Non-pigmented ciliary epithelial cell (primary cell): ENCODE measurements around the gene CFAP161.

ENCODE experiments used
- DNase-seq: peaks from one replicate; pipeline ENCODE4 v3.0.0-alpha.2; 2010; ENCODE audit warnings: low read depth

CFAP161 gene

DNA sequence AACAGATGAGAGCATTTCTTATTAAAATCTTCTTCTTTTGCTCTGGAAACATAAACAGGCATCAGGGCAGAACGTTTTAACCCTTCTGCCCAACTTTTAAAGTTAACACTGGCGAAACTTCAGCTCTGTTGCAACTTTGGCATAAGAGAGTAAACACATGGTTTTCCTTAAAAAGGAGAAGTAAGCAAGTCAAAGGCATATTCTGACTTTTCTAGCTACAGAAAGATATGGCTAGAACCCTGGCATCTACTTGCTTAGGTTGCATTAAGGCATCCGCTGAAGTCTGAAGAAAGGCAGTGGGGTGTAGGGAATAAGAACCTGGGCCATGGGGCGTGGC, 49.3 kb downstream of the CFAP161 start:
- DNase-seq: no peak

DNA sequence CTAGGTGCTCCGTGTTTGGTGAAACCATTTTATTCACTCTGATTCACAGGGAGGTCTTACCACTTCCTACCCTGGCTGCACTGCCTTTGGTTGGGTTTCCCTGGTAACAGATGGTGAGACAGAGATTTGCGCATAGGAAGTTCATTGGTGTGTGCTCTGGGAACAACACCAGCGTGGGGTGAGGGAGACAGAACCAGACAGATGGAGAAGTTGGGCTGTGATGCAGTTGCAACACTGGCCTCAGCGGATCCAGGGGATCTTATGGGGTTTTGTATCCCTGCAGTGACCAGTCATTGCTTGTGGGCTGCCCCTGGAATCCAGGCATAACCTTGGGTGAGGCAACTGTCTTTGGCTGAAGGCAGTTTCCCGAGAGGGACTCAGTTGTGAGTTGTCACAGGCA, 50.1 kb downstream of the CFAP161 start:
- no peak for DNase-seq

DNA sequence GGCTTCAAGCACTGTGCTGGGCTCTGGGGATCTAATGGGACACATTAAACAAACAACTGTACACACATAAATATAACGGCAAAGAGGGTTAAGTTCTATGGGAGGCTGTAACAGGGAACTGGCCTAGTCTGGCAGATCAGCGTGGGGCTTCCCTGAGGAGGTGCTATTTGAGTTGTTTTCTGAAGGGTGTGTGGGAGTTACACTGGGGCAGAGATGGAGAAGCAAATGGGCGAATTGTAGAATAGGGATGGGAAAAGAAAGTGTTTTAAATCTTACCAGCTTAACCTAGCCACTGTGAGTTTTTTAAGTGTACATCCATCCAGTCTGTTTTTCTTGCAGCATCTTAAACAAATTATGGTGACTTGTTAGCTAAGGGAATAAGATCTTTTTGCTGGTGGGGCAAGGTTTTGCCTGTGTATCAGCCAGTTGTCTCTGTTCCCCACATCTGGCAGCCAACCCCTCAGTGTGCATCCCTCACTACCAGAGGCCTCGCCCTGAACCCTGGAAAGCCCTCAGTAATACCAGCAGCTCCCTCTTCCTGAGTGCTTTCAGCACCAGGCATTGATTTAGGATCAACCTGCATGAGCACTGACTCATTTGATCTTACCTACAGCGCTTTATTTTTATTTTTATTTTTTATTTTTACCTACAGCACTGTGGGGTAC, 51.7 kb downstream of the CFAP161 start:
- DNase-seq: no peak

DNA sequence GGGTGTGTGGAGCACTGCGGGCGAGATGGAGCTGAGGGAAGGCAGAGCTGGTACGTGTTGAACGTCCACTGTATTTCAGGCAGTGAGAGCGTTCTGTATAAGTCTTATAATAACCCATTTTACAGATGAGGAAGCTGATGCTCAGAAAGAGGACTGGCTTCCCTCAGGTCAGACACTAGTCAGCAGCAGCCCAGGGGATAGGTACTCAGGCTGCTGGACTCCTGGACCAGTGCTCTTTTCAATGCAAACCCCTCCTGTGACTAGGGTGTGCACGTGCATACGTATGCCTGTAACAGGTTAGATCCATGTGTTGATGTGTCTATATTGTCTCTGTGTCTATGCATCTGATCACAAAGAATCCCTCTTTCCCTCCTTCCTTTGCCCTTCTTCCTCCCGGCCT, 54.3 kb downstream of the CFAP161 start:
- DNase-seq: no peak

DNA sequence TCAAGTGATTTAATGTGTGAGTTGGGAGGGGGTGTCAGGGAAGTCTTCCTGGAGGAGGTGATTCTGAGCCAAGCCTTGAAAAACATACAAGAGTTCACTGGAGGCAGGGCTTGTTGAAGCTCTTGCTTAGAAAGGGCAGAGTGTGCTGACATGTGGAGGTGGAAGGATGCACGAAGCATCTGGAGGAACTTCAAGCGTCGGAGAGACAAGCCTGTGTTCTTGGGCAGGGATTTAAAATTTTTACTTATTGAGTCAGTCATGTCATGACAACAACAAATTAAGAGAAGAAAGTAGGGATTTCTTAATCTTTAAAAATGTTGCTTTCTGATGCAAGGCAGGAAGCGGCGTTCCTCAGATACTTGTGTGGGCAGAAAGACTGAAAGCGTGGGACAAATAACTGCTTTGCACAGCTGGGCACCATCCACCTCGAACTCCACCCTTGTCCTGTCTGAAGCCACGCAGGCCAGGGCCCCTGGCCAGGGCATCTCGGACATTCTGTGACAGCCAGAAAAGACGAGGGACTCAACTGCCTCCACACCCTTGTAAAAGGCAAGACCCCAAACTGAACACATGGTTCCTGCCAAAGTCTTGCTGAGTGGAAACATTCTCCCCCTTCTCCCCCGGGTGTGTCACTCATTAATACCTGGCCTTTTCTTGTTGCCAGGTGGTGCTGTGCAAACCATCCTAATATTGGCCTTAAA, 55.7 kb downstream of the CFAP161 start:
- peak; percentile 77 for DNase-seq

DNA sequence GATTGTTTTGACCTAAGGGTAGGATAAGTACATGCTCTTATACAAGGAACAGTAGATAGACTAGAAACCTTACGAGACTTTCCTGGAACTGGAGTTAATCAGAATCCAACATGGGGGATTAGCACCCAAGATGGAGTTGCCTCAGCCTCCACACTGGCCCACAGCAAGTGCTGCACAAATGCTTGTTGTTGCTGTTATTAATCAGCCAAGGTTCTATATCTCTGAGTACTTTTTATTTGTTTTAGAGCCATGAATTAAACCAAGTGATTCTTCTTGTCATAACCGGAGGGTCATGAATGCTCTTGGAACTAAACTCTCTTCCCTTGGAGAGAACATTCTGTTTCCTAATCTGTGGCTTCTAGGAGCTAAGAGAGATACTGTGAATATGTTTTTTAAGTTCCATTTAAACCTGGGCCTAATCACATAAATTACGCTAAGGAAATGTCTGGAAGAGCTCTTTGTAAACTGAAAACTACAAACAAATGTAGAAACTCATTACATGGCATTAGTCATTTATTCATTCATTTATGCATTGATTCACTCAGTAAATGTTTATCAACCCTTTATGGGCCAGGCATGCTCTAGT, 56.9 kb downstream of the CFAP161 start:
- DNase-seq: no peak

DNA sequence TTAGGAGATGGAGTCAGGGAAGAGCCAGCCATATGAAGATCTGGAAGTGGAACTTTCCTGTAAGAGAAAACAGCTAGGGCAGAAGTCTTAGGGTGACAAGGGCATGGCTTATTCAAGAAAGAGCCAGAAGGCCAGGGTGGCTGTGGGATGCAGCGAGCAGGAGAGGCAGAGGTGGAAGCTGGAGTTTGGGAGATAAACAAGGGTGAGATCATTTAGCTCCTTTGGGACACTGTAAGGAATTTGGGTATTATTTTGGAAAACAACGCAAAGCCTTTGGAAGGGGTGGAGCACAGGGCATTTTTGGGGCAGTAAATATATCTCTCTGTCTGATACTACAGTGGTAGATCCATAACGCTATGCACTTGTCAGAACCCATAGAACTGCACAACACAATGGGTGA, 57.6 kb downstream of the CFAP161 start:
- DNase-seq: no peak

DNA sequence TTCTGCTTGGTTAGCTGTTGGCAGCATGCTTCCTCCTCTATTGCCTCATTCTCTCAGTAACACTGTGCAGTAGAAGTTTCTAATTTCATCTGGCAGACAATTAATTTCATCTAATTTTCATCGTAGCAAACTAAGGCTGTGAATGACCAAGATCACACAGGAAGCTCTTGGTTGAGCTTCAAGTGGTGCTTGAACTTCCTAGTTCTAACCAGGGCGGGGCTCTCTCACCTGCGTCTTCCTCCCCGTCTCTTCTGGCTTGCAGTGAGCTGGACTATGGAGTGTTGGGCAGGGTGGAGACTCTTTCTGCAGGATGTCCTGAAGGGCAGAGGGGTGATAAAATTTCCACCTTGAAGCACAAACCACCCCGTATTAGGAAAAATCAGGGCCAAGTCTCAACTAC, 60.7 kb downstream of the CFAP161 start:
- no peak for DNase-seq

DNA sequence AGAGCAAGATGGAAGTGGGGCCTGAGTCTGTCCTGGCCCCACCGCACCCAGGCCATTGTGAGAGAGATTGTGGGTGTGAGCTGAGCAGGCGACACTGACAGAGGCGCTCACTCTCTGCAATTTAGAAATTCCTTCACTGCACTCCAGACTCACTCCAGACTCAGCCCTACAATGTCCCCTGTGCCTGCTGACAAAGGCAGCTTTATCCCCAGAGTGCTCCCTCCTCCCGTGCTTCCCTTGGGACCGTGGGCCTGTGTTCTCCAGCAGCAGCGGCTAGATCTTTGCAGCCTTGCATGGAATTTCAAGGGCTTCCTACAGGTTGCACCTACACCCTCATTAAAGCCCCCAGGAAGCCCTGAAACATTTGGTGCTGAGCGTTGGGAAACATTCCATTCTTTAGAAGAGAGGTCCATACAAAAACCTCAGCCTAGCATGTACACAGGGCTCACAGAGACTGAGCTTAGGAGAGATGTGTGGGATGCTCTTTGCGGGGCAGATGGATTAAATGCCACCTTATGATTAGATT, 61.3 kb downstream of the CFAP161 start:
- no peak for DNase-seq

DNA sequence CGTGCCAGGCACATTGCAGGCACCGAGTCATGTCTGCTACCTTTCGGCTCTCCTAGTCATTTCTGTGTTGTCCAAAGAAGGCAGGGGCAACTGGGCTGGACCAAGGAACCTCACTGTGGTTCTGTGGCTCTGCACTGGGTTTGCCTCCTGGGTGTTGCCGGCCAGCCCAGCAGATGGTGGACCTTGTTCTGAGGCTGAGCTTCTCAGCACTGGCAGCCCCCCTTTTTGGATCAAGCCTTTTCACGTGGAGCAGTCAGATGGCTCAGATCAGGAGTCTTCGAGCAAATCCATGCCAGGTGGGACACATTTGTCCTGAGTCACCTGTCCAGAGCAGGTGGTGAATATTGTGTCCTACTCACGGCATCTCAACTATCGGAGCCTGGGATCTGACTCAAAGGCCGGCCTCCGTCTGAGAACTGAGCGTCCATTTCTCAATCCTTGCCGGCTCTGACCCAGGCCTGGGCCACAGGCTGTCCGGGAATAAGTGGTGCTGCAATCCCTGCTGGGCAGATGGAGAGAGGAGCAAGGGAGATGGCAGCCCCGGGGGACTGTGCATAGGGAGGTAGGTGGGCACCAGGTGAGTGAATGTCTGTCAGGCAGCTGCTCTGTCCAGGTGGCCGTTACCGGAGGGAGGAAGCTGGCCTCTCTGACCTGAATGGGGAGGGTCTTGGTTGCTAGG, 62.6 kb downstream of the CFAP161 start, which contains the start of gene IL16:
TSS of gene IL16 (plus strand) at position 304 of the 679 bp plus-strand sequence. CDS start 28,521 bp downstream, outside the sequence.
- no peak for DNase-seq

DNA sequence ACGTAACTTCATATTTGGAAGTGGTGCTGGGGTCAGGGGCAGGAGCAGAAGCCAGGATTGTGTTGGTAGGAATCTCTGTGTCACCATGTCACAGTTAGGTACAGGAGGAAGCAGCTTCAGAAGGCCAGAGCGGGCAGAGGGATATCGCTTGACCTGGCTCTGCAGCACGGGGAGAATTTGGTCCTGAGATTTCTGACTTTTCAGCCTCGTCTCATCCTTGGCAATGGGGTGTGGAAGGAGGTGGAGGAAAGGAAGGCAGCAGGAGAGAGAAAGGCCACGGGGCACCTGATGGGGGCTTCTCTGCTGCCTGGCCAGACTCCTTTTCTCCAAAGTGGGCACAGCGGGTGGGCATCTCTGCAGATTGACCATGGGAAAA, 63.2 kb downstream of the CFAP161 start:
- no peak for DNase-seq

DNA sequence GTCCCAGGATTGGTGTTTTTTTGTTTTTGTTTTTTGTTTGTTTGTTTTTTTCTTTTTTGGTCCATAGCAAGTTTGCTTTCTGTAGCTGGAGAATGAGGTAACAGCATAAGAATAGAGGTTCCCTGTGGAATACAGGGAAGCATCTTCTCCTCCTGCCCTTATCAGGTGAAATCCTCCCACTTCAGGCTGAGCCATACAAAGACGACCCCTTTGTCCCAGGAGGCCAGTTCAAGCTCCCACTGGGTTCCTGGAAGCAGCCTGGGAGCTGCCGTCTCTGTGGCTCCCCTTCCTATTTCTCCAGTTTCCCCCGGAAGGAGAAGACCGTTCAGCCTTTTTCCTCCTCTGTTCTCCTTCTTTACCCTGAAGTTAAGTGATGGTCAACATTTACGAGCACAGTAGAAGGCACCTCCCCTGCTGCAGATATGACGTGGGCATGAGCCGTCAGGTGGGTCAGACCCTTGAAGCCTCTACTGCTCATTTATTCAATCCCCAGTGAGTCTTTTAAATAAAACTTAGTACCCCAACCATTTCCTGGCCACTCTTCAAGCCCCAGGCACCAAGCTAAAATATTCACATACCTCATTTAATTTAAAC, 63.7 kb downstream of the CFAP161 start:
- DNase-seq: no peak
